Measurements from ENCODE around the gene SHLD2.
"Not testable (repeated sequence)": the region's sequence is repeated elsewhere in the genome, so short reads cannot be mapped to it uniquely, and the experiment has no call there.

The SHLD2 gene

DNA sequence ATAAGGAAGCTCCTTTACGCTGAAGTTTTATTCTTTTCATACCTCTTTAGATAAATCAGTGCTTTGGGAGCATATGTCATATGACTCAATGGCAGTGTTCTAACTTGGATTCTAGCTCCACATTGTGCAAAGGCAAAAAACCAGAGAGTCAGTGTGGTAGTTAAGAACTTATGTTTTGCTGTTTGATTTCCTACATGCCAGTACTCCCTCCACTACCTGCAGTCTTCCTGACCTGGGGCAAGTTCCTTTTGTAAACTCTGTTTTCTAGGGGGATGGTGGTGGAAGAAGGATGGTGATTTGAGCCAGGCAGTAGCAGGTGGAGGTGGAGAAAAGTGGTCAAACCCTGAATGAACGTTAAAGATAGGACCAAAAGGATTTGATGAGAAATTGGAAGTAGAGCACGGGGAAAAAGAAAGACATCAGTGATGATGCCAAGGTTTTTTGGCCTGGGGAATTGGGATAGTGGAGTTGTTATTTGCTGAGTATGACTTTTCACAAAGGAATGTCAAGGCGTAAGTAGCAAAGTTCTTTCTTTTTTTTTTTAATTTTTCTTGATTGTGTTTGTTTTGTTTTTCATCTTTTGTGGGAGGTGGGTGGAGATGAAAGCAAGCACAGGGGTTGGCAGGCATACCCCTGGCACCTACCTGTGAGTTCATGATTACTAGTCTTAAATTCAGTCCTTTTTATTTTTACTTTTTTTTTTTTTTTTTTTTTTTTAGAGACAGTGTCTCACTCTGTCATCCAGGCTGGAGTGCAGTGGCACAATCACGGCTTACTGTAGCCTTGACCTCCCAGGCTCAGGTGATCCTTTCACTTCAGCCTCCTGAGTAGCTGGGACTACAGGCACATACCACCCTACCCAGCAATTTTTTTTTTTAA is 47.5 kb downstream of the SHLD2 start:
- DNase-seq (ENCODE audit: low read depth) = not testable (repeated sequence)

DNA sequence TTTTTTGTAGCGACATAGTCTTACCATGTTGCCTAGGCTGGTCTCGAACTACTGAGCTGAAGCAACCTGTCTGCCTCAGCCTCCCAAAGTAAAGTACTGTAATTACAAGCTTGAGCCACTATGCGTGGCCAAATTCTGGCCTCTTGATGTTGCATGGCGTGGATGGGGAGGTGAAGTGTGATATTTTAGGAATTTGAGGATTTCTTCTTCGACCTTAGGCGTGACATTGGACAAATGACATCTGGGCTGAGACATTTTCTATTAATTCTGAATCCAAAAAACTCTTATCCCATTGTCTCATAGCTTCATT is 48.1 kb downstream of the SHLD2 start:
- not testable (repeated sequence) for DNase-seq (ENCODE audit: low read depth)

DNA sequence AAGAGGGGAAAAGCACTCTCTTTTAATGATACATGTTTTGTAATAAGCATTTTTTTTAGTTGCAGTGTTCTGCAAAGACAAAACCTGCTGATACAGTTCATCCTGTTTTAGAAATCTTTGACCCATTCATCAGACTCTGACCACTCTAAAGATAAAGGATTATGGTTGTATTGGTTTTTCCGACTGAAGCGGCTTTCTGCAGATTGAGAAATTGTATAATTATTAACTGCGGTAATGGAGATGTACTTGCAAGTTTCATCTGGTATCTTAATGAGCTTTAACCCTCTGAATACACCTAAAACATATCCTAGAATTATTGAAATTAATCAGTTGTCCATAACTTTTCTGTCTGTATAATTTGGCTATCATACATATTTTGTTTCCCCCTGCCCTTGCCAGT is 50.6 kb downstream of the SHLD2 start:
- DNase-seq (ENCODE audit: low read depth) = not testable (repeated sequence)

DNA sequence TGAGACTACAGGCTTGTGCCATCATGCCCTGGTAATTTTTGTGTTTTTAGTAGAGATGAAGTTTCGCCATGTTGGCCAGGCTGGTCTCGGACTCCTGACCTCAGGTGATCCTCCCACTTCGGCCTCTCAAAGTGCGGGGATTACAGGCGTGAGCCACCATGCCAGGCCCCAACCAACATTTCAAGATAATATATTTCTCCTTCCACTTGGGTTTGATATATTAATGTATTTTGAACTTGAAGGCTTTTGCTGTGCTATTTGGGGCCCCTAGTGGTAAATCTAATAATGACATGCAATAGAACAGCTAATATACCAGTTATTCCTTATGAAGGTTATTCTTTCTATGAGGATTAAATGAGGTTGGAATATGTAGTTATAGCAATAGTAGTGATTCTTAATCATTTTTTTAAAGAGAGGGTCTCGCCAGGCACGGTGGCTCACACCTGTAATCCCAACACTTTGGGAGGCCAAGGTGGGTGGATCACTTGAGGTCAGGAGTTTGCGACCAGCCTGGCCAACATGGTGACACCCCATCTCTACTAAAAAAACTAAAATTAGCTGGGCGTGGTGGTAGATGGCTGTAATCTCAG is 54.1 kb downstream of the SHLD2 start:
- not testable (repeated sequence) for DNase-seq (ENCODE audit: low read depth)

DNA sequence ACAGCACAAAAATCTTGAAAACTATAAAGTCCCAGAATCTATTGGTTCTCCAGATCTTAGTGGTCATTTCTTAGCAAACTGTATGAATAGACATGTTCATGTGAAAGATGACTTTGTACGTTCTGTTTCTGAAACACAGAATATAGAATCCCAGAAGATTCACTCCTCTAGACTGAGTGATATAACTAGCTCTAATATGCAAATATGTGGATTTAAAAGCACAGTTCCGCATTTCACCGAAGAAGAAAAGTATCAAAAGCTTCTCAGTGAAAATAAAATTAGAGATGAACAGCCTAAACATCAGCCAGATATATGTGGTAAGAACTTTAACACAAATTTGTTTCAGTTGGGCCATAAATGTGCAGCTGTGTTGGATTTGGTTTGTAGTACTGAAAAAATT is 56.5 kb downstream of the SHLD2 start:
- not testable (repeated sequence) for DNase-seq (ENCODE audit: low read depth)

DNA sequence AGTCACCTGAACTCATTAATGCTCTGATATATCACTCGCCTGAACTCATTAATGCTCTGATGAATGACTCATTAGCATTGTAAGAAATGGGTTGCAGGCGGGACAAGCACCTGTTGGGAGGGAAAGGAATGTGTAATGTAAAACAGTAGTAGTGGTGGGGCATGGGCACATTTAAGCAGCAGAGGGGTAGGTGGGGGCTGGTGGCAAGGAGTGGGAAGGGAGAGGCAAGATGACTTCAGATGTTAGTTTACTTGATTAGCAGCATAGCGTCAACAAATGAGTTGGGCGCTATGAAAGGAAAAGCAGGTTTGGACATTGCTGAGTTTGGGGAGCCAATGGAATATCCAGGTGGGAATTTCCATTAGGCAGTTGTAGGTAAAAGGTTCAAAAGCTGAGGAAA is 61.8 kb downstream of the SHLD2 start:
- not testable (repeated sequence) for DNase-seq (ENCODE audit: low read depth)

DNA sequence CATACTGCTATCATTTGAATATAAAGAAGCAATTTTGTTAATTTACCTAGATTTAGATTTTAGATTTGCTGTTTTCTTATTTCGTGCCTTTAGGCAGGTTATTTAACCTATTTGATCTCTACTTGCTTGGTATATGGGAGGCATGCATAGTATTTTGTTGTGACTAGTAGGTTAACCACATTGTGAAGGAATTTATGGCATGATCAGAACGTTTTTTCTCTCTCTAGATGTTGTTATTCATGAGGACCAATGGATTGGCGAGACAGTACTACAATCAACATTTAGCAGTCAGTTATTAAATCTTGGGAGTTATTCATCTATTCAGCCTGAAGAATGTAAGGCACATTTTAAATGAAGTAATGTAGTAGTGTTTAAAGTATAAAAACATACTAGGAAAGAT is 62.8 kb downstream of the SHLD2 start:
- DNase-seq (ENCODE audit: low read depth) = not testable (repeated sequence)

DNA sequence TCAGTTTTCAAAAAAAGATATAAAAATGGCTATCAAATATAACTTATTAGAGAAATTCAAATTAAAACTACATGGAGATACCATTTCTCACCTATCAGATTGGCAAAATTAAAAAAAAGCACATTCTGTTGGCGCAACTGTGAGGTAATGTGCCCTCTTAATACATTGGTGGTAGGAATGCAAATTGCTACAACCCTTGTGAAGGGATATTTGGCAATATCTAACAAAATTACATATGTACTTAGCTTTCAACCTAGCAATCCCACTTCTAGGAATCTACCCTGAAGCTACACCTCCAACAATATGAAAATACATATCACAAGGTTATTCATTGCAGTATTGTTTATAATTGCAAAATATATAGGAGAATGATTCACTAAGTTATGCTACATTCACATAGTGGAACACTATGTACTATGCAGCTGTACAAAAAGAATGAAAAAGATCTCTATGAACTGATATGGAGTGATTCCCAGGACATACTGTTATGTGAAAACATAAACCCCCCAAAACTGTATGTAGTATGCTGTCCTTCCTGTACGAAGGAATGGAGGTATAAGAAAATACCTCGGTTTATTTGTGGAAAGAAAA is 67.8 kb downstream of the SHLD2 start:
- DNase-seq (ENCODE audit: low read depth) = not testable (repeated sequence)

DNA sequence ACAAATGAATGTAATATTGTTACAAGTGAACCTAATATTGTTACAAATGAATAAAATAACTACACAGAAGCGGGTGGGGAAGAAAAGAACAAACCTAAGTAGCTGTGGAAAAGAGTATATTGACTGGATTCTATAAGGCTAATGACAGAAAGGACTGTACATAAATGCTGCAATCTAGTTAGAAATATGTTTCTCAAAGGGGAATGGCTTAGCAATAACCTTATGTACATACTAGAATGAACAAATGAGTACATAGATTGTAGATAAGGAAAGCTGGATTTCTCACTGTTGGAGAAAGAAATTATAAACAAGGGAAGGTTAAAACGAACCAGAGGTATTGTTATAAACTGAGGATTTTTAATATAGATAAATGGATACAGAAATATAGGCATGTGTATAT is 68.4 kb downstream of the SHLD2 start:
- not testable (repeated sequence) for DNase-seq (ENCODE audit: low read depth)

DNA sequence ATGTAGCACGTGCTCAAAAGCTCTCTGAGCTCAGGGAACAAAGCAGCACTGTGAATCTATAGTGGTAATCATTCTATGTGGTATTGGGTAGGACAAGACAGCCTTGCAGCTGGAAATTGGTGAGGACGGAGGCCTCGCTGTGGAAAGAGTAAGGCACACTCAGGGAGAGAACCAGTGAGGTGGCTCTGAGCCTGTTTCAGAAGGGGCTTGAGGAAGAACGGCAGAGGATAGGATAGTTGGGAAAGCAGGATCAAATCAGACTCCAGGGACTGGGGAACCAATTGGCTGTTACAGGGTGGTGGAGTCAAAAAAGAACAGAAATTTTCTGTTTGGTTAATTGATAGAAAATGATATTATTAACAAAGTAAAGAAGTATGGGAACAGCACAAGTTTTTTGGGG is 74.9 kb downstream of the SHLD2 start:
- not testable (repeated sequence) for DNase-seq (ENCODE audit: low read depth)

DNA sequence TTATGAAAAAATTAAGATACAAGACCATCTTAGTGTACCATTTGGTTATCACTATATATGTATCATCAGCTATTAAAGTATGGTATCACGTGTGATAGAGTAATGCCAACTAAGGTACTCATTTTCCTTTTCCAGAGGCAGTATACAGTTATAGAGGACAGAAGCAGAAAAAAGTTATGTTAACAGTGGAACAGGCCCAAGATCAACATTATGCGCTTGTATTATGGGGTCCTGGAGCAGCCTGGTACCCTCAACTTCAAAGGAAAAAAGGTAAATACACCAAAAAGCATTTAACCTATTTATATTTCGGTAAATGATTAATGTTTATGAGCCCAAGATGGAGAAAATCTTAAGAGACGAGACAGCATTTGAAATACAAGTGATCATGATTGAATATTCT is 75.7 kb downstream of the SHLD2 start:
- not testable (repeated sequence) for DNase-seq (ENCODE audit: low read depth)

DNA sequence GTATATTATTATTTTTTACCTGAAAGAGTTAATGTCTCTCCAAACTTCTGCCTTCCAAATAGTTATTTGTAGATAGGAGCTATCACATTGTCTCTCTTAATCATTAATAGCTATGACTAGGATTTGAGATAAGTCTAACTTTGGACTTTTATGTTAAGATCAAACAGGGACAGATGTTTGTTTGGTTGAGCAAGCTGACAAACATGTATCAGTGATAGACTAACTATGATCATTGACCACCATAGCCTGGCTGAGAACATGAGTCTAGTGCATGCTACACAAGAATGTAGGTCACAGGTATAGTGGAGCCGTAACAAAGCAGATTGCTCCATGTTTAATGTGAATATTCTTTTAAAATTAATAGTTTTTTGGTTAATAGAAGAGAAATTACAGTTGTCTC is 76.7 kb downstream of the SHLD2 start:
- DNase-seq (ENCODE audit: low read depth) = not testable (repeated sequence)

DNA sequence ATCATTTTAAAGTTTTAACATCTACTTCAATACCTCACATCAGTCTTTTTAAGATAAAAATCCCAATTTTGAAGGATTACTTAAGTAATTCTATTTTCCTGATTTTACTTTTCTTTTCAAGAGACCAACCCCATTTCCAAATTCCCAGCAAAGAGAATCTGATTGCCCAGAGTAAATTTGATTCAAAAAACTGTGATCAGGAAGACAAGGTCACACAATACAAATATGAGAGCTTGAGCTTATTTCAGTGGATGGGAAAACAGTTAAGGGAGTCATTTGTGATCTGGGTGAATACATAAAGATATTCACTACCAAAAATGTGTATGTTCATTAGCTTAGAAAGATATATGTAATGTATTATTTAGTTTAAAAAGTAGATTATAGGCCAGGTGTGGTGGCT is 77.2 kb downstream of the SHLD2 start:
- not testable (repeated sequence) for DNase-seq (ENCODE audit: low read depth)

DNA sequence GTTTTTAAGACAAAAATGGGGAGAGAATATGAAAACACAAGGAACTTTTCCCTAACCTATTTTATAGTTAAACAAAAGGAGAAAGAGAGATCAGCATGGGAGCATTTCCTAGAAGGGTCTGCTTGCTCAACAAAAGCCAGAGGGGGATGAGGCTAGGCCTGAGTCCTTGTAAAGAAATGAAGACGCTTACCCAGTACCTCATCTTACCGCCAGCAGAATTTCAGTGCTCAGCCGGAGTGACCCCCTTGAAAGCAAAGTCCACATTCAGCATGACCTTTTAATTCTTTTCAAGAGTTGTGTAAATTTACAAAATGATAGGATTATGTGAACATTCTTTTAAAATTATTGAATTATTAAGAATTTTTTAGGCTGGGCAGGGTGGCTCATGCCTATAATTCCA is 82.6 kb downstream of the SHLD2 start:
- not testable (repeated sequence) for DNase-seq (ENCODE audit: low read depth)

DNA sequence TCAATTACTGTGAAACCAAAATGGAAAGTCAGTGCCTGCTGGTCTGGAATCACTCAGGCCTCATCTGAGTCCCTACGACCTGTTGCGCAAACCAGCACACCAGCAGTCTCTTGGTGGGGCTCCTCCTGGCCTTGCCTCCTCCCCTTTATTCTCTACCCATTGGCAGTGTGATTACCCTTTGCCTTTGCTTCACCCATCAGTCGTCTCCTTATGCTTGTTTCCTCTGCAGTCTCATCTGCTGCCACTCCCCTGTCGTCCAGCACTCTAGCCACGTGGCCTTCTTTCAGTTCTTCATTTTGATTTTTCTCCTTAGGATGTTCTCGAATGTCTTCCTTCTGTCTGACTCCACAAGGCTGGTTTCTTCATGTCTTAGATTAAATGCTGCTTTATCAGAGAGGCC is 89.4 kb downstream of the SHLD2 start:
- not testable (repeated sequence) for DNase-seq (ENCODE audit: low read depth)

DNA sequence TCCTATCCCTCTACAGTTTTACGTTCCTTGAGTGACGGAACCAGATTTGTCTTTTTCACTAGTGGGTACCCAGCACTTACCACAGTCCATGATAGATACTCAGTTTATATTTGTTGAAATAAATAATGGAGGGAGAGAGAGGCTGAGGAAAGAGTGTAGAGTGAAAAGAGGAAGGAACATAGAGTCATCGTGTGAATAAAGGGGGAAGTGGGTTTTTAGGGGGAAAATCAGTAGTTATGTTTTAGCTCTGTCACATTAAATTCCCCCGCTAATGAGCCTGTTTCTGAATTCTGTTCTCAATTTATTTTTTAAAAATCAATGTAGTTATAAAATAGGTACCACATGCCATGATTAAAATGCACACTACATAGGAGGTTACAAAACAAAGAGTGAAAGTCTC is 91.0 kb downstream of the SHLD2 start:
- not testable (repeated sequence) for DNase-seq (ENCODE audit: low read depth)

DNA sequence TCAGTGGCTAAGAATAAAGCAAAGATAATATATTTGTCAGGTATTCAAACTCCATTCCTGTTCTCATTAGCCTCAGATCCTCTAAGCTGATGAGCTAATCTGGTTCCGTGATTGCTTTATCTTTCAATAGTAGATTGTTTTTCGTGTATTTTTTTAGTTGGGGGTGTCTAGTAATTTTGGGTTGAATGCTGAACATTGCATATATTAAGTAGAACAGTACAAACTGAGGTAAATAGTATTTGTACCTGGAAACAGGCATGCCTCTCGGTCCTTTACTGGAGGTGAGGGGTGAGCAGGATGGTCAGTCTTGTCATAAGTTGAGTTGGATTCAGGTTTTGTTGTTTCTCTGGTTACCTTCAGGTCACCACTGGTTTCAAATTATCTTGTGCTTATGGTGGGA is 92.6 kb downstream of the SHLD2 start:
- DNase-seq (ENCODE audit: low read depth) = not testable (repeated sequence)

DNA sequence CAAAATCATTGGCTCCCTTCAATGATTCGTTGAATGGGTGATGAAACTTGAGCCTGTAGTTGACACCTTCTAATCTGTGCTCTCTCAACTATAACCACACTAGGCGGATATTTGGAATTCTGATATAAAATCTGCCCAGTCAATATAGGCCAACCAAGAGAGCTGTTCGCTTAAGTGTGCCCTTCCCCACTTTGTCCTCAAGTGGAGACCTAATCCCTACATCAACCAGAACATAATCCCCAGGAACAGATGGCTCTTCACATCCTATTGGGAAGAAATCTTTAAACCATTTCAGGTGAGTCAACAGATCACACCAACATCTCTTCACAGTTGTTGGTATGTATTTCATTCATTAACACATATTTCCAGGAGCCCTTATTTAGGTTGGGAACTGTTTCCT is 96.8 kb downstream of the SHLD2 start:
- DNase-seq (ENCODE audit: low read depth) = not testable (repeated sequence)

DNA sequence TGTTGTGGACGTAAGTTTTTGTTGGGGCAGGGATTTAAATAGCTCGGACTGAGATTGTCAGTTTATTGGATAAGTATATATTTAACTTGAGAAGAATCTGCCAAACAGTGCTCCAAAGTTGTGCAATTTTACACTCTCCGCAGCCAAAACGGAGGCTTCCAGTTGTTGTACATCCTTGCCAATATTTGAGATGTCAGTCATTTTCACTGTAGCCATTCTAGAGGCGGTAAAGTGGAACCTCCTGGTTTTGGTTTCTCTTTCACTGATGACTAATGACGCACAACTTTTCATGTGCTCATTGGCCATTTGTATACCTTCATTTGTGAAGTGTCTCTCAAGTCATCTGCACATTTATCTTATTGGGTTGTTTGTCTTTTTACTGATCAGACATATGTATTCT is 105.9 kb downstream of the SHLD2 start:
- DNase-seq (ENCODE audit: low read depth) = not testable (repeated sequence)

DNA sequence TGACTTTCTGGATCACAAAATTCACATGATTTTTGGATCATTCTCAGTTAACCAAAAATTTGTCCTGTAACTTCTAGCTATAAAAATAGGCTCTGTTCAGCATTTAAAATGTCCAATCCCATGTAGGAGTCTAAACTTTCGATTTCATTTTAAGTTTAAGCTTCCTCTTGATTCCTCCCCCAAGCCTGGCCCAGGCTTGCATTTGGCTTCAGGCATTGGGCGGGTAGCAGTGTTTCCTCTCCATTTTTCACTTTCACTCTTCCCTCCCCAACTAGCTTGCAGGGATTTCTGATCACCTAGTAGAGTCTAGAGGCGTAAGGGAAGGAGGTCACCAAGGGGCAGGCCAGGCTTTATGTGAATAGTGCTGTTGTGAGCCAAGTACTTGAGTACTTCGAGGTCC is 109.8 kb downstream of the SHLD2 start:
- not testable (repeated sequence) for DNase-seq (ENCODE audit: low read depth)

DNA sequence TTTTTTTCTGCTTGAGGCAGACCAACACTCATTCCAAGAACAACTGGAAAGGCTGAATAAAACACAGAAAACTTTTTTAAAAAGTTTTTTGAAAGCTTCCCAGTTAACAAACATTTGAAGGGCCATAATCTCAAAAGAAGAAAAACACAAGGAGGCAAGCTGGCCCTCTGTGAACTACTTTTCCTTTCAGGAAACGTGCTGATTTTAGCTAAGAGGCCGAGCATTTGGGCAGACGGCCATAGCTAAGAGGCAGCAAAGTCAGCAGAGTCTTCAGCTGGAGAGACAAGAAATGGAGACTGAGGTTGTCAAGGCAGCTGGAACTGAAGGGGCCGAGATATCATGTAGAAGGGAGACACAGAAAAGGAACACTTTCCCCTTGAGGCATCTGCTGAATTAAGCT is 111.9 kb downstream of the SHLD2 start:
- not testable (repeated sequence) for DNase-seq (ENCODE audit: low read depth)

DNA sequence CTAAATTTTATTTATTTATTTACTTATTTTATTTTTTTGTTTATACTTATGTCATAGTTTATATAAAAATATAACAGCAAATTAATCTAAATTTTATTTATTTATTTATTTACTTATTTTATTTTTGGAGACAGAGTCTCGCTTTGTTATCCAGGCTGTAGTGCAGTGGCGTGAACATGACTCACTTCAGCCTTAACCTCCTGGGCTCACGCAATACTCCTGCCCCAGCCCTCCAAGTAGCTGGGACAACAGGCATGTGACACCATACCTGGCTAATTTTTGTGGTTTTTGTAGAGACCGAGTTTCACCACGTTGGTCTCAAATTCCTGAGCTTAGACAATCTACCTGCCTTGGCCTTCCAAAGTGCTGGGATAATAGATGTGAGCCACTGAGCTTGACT is 115.3 kb downstream of the SHLD2 start:
- not testable (repeated sequence) for DNase-seq (ENCODE audit: low read depth)

DNA sequence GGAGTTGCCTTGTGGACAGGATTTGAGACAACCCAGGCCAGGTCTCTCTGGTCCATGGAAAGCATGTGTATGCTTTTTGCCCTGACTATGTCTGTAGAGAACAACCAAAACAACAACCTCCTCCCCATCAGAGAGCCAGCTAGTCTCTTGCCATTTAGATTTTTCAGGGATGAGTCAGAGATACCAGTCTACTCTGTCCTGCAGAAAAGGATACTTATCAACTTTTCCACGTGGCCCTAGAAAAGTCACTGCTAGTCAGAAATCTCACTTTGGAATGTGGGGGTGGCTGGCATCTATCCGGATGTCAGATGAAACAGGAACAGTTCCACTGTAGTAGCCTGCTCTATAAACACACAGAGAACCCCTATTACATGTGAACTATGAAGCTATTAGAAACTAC is 116.8 kb downstream of the SHLD2 start:
- not testable (repeated sequence) for DNase-seq (ENCODE audit: low read depth)
